Measurements from ENCODE around the gene MYCBP2.

GRCh38 chr13:77079902-77080413 lies 246.9 kb downstream of the MYCBP2 start:
- TF ChIP-seq CTCF (IDR thresholded peaks at IDR 0.05; ENCODE audit: low read depth, low read length, missing input control), result no peak
- no peak for TF ChIP-seq MAX (IDR thresholded peaks at IDR 0.05)
- TF ChIP-seq EGR1 (IDR thresholded peaks at IDR 0.05; ENCODE audit: low read depth in 2 of 2), result no peak
- TF ChIP-seq RAD21 (IDR thresholded peaks at IDR 0.05), result no peak
- no peak for TF ChIP-seq RXRA (IDR thresholded peaks at IDR 0.05)
- no peak for TF ChIP-seq HNF4G (IDR thresholded peaks at IDR 0.05)
- TF ChIP-seq JUND (IDR thresholded peaks at IDR 0.05), result no peak
- no peak for TF ChIP-seq SP1 (IDR thresholded peaks at IDR 0.05)
- TF ChIP-seq HNF4A (conservative IDR thresholded peaks at IDR 0.05), result no peak
- TF ChIP-seq, protein P1, sequence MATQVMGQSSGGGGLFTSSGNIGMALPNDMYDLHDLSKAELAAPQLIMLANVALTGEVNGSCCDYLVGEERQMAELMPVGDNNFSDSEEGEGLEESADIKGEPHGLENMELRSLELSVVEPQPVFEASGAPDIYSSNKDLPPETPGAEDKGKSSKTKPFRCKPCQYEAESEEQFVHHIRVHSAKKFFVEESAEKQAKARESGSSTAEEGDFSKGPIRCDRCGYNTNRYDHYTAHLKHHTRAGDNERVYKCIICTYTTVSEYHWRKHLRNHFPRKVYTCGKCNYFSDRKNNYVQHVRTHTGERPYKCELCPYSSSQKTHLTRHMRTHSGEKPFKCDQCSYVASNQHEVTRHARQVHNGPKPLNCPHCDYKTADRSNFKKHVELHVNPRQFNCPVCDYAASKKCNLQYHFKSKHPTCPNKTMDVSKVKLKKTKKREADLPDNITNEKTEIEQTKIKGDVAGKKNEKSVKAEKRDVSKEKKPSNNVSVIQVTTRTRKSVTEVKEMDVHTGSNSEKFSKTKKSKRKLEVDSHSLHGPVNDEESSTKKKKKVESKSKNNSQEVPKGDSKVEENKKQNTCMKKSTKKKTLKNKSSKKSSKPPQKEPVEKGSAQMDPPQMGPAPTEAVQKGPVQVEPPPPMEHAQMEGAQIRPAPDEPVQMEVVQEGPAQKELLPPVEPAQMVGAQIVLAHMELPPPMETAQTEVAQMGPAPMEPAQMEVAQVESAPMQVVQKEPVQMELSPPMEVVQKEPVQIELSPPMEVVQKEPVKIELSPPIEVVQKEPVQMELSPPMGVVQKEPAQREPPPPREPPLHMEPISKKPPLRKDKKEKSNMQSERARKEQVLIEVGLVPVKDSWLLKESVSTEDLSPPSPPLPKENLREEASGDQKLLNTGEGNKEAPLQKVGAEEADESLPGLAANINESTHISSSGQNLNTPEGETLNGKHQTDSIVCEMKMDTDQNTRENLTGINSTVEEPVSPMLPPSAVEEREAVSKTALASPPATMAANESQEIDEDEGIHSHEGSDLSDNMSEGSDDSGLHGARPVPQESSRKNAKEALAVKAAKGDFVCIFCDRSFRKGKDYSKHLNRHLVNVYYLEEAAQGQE (IDR thresholded peaks at IDR 0.05), result no peak
- no peak for TF ChIP-seq FOXA1 (IDR thresholded peaks at IDR 0.05)
- no peak for TF ChIP-seq GABPA (IDR thresholded peaks at IDR 0.05 in 1 of 2, conservative IDR thresholded peaks at IDR 0.05 in 1 of 2)
- no peak for TF ChIP-seq YY1 (IDR thresholded peaks at IDR 0.05)

Measured in liver (tissue), 3 donors.